UCSD-AML1 (cell line): ENCODE measurements around the gene IPO7.
"Not testable (repeated sequence)": the region's sequence is repeated elsewhere in the genome, so short reads cannot be mapped to it uniquely, and the experiment has no call there.

Source experiments
- DNase-seq: peaks from one replicate; lab custom pipeline; 2025; ENCODE audit not compliant: unreplicated experiment; lab: John Stamatoyannopoulos, UW

The IPO7 gene

DNA sequence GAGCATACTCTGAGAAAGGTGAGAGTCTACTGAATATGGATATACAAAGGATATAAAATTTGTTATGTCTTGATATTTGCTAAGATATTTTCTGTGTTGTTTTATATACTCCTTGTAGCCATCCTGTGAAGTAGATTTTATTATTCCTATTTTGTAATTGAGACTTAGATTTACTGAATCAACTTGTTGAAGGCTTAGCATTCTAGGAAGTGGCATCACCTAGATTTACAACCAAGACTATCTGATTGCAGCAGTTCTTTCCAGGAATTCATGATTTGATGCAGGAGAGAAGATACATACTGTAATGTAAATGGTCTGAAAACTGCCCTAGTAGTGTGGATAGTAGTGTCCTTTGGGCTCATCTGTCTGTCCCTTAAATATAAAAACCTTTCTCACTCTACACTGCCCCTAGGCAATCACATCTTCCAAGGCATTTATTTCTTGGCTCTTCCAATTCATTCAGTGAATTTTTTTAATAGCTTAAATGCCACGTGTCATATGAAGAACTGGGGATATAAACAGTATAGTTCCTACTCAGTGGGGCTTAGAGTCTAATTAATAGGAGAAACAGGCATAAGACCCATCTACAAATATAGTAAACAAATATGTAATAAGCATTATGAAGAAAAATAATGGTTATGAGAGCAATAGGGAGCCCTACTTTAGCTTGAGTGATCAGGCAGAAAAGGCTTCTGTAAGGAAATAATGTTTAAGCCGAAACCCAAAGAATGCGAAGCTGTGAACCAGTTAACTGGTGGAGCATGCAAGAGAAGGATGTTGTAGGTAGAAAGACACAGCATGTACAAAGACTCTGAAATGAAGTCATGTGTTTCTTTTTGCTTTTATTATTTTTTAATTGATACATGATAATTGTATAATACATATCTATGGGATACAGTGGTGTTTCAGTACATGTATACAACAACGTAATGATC lies 13.6 kb downstream of the IPO7 start:
- DNase-seq: no peak

DNA sequence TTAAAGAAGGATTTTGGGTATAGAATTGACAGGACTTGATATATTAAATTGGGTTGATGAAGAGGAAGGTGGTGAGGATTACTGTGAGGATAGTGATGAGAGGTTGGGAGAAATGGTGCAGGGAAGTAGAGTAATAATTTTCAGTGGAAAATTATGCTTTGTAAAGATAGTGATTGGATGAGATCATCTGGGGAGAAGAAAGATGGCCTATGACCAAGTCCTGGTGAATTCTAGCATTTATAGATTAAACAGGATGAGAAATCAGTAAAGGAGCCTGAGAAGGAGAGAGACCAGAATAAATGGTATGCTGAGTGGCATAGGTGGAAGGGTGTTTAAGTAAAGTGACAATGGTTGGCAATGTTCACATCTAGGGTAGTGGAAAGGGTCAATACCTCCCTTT lies 15.0 kb downstream of the IPO7 start:
- no peak for DNase-seq

DNA sequence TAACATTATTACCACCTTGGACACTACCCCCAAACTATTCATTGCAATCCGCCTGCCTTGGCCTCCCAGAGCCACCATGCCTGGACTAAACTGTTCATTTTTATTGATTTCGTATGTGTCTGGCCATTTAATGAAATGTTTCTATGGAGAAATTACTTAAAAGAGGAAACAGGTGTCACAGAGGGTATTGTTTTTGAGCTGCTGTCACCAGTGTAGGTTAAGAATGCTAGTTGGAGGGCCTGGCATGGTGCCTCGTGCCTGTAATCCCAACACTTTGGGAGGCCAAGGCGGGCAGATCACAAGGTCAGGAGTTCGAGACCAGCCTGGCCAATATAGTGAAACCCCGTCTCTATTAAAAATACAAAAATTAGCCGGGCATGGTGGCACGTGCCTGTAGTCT lies 17.4 kb downstream of the IPO7 start:
- not testable (repeated sequence) for DNase-seq

DNA sequence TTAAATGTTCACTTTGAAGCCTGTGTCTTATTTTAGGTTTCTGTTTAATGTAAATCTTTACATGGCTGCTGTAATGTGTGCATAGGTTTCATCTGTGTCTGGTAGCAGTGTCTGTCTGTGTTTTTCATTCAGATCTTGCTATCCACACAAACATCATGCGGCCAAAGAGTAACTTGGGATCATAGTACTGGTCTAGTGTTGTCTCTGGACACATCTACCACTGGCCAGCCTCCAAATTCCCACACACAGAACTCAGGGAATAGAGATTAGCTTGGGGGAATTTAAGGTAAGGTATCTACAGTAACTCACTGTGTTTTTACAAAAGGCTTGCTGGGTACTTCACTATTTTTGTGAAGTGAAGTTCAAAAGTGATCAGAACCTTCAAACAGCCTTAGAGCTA lies 44.3 kb downstream of the IPO7 start:
- no peak for DNase-seq

DNA sequence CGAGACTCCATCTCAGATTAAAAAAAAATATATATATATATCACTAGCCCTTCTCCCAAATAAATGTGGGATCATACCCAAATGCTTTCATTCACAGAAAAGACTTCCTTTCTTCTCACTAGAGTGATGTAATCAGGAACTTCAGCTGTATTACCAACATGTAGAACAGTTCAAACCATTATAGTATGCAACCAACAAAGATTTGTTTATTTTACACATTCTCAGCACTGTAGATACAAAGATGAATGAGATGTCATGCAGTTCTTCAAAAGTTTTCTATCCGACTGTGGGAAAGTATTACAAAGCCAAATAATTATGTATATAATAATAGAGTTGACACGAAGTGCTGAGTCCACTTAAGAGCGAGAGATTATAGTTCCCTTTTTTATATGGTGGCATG lies 54.2 kb downstream of the IPO7 start:
- no peak for DNase-seq

DNA sequence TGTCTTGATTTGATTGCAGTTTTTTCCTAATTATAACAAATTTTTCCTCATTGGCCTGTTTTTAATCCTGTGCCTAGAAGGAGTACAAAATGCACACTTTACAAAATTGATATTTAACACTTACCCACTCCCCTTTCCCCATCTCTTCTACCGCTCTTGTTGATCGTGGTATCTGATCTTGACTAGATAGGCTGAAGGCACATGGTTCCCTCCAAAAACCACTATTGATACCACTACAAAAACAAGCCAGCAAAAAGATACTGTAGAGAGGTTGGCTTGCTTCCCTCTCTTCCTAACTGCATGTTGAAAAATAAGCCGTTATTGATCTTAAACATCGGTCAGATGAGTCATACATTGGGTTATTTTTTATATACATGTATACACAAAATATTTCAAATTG lies 61.8 kb downstream of the IPO7 start:
- DNase-seq: no peak

DNA sequence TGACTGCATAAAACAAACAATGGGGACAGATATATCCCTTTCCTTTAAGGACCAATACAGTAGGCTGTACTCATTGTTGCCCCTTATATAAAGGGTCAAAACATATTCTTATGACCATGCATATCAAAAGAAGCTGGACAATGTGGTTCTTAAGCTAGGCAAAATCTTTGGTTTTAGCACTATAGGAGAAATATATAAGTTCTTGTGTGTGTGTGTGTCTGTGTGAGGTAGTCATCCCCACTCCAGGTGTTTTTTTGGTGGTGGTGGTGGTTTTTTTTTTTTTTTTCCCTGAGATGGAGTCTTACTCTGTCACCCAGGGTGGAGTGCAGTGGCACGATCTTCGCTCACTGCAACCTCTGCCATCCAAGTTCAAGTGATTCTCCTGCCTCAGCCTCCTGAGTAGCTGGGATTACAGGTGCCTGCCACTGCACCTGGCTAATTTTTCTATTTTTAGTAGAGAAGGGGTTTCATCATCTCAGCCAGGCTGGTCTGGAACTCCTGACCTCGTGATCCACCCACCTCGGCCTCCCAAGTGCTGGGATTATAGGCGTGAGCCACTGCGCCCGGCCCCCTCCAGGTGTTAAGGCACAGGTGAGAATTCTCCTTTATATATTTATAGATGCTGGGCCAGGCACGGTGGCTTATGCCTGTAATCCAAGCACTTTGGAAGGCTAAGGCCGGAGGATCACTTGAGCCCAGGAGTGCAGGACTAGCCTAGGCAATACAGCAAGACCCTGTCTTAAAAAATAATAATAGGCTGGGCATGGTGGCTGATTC lies 64.3 kb downstream of the IPO7 start:
- DNase-seq: no peak

DNA sequence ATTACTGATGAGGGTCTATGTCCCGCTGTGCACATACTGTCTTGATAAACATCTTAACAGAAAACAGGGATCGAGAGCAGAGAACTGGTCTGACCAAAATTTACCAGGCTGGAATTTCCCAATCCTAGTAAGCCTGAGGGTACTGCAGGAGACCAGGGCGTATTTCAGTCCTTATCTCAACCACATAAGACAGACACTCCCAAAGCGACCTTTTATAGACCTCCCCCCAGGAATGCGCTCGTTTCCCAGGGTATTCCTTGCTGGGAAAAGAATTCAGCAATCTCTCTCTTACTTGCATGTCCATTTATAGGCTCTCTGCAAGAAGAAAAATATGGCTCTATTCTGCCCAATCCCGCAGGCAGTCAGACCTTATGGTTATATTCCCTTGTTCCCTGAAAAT lies 67.6 kb downstream of the IPO7 start:
- not testable (repeated sequence) for DNase-seq

DNA sequence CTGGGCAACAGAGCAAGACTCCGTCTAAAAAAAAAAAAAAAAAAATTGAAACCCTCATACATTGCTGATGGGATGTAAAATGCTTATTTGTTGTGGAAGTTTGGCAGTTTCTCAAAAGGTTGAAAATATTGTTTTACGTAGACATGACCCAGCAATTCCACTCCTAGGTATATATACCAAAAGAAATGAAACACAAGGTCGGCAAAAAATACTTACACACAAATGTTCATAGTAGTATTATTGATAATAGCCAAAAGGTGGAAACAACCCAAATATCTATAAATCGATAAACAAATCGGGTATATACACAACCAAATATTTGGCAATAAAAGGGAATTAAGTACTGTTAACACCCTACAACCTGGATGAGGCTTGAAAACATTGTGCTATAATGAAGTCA lies 71.3 kb downstream of the IPO7 start:
- DNase-seq: no peak

DNA sequence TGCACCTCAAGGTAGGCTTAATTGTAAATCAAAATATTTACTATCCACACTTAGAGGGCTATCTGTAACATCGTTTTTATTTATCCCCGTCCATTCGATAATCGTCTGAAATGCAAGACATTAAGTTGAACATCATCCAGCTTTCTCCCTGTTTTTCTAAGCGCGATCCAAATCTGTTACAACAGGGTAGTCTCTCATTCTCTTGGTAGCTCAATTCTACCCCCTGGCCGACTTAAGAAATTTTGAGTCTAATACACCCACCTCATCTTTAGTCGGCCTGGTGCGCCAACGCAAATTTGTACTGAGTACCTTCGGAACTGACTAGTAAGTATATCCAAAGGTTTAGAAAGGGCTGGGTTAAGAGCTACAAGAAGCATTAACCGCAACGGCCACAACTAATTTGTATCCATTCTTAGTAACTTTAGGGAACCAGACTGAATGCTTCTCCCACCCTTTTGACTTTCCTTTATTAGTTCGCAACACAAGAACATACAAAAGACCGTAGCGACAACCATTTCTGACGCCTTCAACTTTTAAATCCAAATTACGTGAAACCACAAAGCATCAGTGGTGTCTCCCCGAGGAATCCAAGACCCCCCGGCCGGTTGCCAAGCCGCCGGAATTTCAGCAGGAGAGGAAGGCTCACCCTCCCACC lies 75.3 kb downstream of the IPO7 start:
- peak; percentile 23 for DNase-seq

DNA sequence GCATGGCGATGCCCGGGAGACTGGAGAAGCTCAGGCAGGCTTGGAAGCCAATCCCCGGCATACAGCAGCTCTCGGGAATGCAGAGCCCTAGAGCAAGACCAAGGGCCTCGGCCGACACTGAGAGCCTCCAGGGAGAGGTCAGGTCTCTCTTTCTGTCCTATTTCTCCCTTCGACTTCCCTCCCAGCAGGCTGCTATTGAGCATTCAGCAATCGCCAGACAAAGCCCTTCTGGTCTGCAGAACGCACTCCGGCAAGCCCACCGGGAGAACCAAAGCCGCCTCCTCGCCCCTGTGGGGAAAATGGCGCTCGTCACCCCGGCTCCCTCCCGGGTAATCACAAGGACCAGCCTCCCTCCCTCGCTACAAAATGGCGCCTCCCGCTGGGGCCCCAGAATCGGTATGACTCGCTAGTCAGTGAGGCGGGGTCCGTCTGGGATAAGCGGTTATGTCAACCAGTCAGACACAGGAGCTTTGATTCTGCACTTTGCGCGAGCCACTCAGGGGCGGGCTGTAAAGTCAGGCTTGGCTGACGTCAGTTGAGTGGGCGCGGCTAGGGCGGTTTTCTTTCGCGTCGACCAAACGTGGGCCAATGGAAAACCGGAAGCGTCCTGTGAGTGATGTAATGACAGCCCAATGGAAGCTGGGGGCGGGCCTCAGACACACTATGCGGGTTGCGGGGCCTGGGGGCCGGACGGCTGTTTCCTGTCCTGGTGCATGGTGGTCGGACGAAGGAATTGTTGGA lies 76.0 kb downstream of the IPO7 start, which contains the start of gene ZNF143:
ZNF143 (plus strand) TSS at position 691 of the 741 bp plus-strand sequence. CDS start 10,297 bp downstream, outside the sequence.
- DNase-seq: peak; percentile 100

DNA sequence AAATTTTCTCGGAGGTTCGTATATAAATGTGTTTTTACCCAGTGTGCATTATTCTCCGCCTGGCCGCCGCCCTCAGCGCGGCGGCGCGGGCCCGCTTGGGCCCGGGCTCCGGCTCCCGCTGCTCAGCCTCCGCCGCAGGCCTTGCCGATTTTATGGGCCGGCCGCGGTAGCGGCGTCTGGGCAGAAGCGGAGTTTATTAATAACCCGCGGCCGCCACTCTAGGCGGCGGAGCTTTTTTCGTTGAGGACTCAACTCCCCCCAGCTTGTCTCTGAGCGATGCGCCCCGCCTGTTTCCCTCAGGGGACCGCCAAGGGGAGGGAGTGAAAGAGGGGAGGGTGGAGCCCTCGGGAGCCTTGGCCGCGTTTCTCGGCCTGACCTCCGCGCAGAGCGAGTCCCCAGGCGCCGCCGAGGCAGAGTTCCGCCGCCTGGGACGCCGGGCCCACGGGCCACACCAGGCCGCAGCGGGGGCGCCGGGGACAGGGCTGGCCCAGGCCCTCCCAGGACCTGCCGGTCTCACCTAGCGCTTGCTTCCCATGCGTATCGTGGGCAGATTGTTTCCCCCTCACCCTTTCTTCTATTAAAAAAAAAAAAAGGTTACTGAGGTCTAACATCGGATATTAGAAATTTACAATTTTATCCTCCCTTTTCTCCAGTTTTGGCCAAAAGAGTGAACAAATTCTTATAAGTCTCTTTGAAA lies 76.8 kb downstream of the IPO7 start:
- peak; percentile 89 for DNase-seq

DNA sequence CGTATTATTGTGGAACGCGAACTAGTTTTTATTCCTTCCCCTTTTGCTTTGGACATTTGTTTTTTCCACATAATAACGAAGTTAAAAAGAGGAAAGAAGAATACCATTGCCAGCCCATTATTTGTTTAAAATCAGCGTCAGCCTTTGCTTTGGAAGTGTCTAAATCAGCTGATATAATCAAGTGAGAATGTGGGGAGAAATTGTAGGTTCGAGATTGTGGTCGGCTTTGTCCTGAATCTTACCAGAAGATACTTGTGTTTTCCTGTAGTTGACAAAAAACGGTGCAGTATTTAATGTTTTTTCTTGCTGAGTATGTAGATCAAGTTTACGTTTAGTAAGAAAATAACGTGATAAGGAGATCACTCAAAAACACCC lies 77.3 kb downstream of the IPO7 start:
- DNase-seq: no peak

DNA sequence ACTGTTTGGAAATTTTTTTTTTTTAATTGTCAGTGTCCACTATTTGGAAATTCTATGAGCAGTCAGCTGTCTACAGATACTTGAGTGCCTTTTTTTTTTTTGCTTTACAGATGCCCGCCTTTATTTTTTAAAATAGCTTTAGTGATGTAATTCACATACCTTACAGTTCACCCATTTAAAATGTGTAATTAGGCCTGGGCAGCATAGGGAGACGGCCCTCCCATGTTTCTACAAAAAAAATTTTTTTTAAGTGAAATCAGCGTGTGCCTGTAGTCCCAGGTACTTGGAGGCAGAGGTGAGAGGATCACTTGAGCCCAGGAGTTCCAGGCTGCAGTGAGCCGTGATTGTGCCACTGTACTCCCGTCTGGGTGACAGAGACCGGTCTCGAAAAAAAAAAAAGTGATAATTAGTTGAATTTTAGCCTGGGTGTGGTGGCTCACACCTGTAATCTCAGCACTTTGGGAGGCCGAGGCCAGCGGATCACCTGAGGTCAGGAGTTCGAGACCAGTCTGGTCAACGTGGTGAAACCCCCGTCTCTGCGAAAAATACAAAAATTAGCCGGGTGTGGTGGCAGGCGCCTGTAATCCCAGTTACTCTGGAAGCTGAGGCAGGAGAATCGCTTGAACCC lies 77.8 kb downstream of the IPO7 start:
- no peak for DNase-seq

DNA sequence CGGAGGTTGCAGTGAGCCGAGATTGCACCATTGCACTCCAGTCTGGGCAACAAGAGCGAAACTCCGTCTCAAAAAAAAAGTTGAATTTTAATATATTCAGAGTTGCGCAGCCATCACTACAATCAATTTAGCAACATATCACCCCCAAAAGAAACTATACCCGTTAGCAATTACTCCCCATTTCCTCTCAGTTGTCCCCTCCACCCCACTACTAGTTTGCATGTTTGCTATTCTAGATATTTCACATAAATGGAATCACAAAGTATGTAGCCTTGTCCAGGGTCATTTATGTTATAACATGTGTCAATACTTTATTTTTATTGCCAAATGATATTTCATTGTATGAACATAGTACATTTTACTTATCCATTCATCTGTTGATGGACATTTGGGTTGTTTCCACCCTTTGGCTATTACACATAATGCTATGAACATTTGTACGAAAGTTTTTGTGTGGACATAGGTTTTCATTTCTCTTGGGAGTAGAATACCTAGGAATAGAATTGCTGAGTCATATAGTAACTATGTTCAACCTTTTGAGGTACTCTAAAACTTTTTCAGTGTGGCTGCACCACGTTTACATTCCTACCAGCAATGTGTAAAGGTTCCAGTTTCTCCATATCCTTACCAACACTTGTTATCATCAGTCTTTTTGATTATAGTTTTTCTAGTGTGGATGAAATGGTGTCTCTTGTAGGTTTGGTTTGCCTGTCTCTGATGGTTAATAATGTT lies 78.5 kb downstream of the IPO7 start:
- no peak for DNase-seq

DNA sequence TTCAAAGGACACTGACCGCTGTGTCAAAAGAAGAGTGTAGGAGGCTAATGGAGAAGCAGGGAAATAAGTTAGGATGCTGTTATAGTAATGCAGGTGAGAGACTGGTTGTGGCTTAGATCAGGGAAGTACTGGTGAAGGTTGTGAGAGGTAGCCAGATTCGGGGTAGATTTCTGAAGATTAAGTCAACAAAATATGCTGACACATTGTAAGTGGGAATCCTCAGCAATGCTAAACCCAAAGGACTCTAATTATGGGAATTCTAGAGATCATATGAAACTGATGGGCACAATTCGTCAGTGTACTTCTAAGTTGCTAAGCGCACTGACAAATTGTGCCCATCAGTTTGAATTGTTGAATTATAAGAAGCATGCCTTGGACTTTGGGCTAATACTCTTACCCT lies 86.3 kb downstream of the IPO7 start:
- DNase-seq: no peak

DNA sequence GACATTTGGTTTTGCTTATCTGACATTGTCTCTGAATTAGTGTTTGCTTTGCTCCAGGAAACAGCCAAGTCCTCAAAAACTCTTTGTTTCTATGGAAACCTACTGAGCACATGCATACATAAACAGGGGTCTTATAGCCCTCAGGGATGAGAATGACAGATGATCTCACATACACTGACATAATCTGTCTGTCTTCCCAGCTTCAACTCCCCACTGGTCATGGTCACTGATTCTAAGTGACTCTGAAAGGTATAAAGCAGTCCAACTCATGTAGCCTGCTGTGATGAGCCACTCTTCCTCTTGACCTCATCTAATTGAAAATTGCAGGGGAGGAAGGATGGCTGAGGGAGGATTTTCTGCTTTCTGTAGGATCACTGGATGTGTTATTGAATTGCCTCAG lies 89.0 kb downstream of the IPO7 start:
- no peak for DNase-seq

DNA sequence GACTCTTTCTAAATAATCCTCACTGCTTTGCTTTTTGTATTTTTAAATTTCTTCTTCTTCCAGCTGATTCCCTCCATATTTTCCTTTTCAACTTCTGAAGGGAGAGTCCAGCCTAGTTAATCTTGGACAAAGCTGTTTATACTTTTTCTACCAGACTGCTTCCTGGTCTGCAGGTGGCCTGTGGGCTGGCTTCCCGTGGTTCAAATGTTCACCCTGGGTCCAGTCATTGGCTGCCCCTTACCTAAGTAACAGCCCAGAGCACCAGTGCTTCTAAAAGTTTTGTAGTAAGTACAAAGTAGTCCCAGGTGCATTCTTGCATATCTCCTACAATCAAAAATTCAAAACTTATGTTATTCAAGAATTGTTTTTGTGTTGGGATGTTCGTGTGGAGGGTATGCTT lies 95.4 kb downstream of the IPO7 start:
- DNase-seq: no peak

DNA sequence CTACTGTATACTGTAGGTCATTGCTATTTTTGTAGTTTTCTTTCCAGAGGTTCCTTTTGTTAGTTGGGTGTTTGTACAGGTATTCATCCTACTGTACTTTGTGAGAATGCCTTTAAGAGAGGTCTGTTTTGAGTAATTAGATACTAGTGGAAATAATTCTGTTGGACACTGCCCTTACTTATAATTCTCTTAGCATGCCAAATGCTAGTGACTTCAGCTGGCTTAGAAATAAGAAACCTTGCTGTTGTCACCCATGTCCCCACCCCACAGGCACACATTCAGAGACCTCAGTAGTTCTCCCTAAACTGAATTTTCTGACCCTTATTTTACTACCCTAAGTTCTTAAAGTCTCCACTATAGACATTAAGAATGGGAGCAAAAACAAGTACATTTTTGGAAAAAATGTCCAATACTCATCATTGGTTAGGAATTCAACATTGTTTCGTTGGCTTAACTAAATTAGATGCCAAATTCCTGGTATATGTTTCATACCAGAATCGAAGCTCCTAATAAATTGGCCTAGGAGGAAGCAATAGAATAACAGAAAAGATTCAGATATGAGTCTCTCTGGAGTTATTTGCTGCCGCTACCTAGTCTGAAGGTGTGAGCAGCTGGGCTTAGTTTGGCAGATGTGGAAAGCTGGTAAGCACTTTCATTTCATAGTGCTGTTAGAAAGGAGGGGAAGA lies 104.8 kb downstream of the IPO7 start:
- DNase-seq: no peak
